Measurements from ENCODE around the gene SNRPA1.

The SNRPA1 gene

DNA sequence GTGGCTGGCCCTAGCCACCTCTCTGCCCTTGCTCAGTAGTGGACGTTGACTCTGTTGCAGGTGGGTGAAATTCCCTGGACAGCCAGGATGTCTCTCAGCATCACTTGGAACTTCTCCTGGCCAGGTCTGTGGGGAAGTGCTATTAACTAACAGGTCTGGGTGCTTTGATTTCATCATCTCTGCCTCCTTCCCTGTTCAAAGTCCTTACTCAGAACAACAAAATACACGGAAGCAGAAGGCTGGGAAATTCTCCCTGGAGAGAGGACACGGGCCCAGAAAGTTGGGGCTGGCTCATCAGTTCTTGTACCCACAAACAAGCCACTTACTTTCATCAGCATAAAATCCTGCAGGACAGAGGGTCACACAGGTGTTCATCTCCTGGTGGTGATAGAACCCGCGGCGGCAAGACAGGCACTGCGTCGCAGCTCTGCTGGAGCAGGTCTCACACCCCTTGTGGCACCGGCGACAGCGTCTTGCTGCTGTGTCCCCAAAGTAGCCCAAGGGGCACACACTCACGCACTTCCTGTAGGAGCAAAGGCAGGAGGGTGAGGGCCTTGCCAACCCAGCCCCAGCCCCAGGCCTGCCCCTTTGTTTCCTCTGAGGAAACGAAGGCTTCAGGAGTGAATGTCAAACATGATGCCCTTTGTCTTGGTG is 29.6 kb upstream of the SNRPA1 start:
- no peak overlapping the region for H3K27ac ChIP-seq

DNA sequence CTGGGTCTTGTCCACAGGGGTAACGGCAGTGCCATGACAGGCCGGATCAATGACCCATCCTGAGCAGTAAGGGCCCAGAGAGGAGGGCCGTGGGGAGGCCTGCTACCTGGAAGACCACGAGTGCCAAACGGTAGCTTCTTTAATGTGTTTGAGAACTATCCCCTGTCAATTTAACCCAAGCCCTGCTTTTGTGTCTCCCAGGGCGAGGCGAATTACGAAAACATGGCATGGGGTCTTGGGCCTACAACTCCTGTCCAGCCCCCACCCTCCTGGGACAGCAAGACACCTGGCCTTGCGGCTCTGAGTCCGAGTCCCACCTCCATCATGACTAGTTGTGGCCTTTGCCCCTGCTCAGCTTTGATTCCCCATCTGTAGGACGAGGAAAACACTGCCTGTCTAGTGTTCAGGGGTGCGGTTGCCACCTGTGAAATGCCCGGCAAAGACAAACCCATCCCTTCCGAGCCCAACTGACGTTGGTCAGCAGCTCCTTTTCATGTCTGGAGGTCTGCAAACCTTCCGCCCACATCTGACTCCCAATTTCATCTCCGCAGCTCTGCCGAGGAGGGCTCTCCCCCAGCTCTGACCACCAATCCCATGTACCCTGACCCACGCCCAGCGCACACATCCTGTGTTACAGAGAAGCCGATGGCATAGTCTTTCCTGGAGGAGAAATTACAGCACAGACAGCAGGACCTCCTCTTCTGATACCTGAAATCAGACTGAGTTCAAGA is 28.9 kb upstream of the SNRPA1 start:
- TF ChIP-seq, protein P1, sequence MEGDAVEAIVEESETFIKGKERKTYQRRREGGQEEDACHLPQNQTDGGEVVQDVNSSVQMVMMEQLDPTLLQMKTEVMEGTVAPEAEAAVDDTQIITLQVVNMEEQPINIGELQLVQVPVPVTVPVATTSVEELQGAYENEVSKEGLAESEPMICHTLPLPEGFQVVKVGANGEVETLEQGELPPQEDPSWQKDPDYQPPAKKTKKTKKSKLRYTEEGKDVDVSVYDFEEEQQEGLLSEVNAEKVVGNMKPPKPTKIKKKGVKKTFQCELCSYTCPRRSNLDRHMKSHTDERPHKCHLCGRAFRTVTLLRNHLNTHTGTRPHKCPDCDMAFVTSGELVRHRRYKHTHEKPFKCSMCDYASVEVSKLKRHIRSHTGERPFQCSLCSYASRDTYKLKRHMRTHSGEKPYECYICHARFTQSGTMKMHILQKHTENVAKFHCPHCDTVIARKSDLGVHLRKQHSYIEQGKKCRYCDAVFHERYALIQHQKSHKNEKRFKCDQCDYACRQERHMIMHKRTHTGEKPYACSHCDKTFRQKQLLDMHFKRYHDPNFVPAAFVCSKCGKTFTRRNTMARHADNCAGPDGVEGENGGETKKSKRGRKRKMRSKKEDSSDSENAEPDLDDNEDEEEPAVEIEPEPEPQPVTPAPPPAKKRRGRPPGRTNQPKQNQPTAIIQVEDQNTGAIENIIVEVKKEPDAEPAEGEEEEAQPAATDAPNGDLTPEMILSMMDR (conservative IDR thresholded peaks at IDR 0.05), result no peak
- no peak for TF ChIP-seq ZFX (IDR thresholded peaks at IDR 0.05)
- no peak overlapping the region for H3K27ac ChIP-seq

More for the DNA sequence above, 29.6 kb upstream of the SNRPA1 start:
- TF ChIP-seq ZFX (IDR thresholded peaks at IDR 0.05), result no peak
- TF ChIP-seq, protein P1 (conservative IDR thresholded peaks at IDR 0.05), result no peak

DNA sequence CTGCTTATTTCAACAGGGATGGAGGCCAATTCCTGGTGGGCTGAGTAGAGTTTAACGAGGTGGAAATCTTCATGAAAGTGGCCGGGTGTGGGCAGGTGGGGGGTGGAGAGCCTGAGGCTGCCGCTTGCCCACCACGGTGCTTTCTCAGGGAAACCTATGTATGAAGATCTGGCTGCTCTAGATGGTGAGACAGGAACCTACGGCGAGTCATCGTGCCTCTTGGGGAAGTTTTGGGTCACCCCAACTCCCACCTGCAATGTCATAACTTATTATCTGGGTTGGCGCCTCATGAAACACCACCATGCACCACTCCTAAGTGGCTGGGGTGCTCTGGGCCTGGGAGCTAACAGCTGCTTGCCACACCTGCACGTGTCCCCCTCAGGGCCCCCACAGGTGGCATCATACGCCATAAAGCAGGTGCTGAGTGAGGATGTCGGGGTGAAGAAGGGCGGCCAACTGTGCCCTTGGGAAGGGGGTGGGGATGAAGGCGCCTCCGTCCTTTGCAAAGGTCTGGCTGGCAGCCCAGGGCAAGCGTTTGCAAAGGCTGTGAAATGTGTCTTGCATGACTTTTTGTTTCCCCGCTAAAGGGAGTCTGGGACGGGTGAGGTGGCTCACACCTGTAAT is 27.9 kb upstream of the SNRPA1 start:
- H3K27ac ChIP-seq, result no peak overlapping the region
- TF ChIP-seq, protein P1 (conservative IDR thresholded peaks at IDR 0.05), result no peak
- no peak for TF ChIP-seq ZFX (IDR thresholded peaks at IDR 0.05)

DNA sequence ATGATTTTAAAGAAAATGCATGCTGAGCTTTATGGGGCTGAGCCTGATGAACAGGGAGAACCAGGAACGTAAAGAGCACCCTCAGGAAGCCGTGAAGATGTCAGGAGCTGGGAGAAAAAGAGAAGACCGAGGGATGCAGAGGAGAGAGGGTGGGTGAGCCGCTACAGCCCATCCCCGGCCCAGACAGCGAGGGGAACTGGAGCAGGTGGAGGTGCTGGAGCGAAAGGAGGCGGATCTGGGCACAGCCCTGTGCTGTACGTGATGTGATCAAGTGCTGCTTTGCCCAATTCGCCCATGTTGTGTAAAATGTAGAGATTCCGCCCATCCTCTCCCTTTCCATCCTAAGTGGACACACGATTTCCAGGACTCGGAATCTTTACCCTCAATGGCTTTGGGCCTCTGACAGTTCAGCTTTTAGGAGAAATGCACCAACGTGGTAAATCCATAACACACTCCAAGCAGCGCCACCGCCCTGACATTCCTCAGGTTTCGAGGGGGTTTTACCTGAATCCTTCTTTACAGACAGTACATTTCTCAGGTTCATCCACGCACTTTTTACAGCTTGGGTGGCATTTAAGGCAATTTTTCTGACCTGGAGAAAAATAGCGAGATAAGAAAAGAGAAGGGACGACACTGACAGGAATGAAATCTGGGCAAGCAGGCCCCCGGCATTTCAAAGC is 27.1 kb upstream of the SNRPA1 start:
- no peak for TF ChIP-seq ZFX (IDR thresholded peaks at IDR 0.05)
- TF ChIP-seq, protein P1 (conservative IDR thresholded peaks at IDR 0.05), result no peak
- no peak overlapping the region for H3K27ac ChIP-seq

DNA sequence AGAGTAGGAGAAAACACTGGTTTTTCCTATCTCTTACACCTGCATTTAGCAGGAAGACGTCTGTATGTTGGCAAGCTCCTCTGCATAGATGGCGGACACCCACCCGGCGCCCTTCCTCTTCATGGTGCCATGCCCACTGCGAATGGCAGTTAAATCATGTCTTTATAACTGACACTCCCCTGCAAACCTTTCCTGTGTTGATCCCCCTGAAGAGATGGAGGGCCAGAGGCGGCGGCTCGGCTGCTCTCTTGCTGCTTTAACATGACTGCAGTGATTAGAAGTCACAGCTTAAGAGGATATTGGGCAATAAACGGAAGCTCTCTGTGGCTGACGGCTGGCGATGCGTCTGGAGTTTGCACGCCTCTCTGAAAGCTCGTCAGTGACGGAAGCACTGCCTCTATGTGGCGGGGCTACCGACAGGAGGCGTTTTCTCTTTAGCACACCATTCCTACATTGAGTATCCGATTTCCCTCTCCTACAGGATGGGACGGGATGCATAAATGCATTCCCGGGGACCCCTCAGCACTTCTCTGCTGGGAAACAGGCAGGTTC is 25.5 kb upstream of the SNRPA1 start:
- TF ChIP-seq, protein P1 (conservative IDR thresholded peaks at IDR 0.05), result no peak
- no peak for TF ChIP-seq ZFX (IDR thresholded peaks at IDR 0.05)
- no peak overlapping the region for H3K27ac ChIP-seq

DNA sequence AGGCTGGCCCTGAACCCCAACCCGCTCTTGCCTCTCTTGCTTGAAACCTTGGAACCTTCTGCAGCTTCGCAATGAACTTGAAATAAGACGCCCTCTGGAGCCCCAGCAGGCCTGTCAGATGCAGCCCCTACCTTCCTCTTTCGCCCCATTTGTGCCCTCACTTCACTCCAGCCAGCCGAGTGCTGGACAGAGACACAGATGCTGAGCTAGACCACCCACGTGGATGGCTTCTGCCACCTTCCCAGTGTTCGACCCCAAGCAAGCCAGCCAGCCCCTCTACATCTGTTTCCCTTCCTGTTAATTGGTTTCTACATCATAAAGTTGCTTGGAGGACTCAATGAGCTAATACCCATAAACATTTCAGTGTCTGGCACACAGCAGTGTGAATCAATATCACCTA is 23.8 kb upstream of the SNRPA1 start:
- no peak overlapping the region for H3K27ac ChIP-seq
- TF ChIP-seq ZFX (IDR thresholded peaks at IDR 0.05), result no peak
- TF ChIP-seq, protein P1 (conservative IDR thresholded peaks at IDR 0.05), result no peak
